Gastrocnemius medialis (tissue), 4 donors: ENCODE measurements around the gene HK1.

Experiments used
- CTCF ChIP-seq, 5 experiments: fragments of 450-650 bp in 3 of 5; fragments of 200-600 bp in 2 of 5; sonication (generic) in 2 of 5; IDR thresholded peaks in 4 of 5; conservative IDR thresholded peaks in 1 of 5; 1 replicate in 4 of 5; 2 replicates in 1 of 5; pipeline ENCODE4 v1.5.1; 2016 to 2019; ENCODE audit warnings: antibody characterized with exemption in 5 of 5, mild to moderate bottlenecking in 3 of 5, moderate library complexity in 3 of 5
- POLR2A ChIP-seq, 2 donors: fragments of 450-650 bp; IDR thresholded peaks; one replicate each; pipeline ENCODE4 v1.6.1; 2017; ENCODE audit warnings: antibody characterized with exemption in 2 of 2, mild to moderate bottlenecking in 2 of 2, moderate library complexity in 2 of 2

- TF ChIP-seq POLR2A (IDR thresholded peaks at IDR 0.05) (no peak), CTCF (IDR thresholded peaks at IDR 0.05 in 4 of 5, conservative IDR thresholded peaks at IDR 0.05 in 1 of 5) (peak; percentile 32 to 70 (median 54))
Measured at GRCh38 chr10:69413221-69413865, 135.0 kb downstream of the HK1 start.
